C4-2B (cell line): ENCODE measurements around the gene PODXL.

Experiments
- H3K27ac ChIP-seq: fragments of 450-650 bp; 2 replicates; pipeline ENCODE4 v1.5.1; 2017
- CTCF ChIP-seq: fragments of 450-650 bp; conservative IDR thresholded peaks from 2 replicates; pipeline ENCODE4 v1.5.1; 2017; ENCODE audit warnings: mild to moderate bottlenecking
- ZFX ChIP-seq: fragments of 450-650 bp; IDR thresholded peaks from 2 replicates; pipeline ENCODE4 v1.6.1; 2017

Gene PODXL

GRCh38 chr7:131537571-131537978, 18.9 kb downstream of the PODXL start:
- TF ChIP-seq ZFX (no peak), CTCF (no peak)
- no peak overlapping the region for H3K27ac ChIP-seq

- H3K27ac ChIP-seq: no peak overlapping the region
- no peak for TF ChIP-seq CTCF
- no peak for TF ChIP-seq ZFX
Measured at GRCh38 chr7:131536361-131536849, 20.0 kb downstream of the PODXL start.

GRCh38 chr7:131533566-131534561, 22.6 kb downstream of the PODXL start:
- no peak overlapping the region for H3K27ac ChIP-seq
- TF ChIP-seq ZFX (no peak), CTCF (no peak)

GRCh38 chr7:131533151-131533559, 23.3 kb downstream of the PODXL start:
- TF ChIP-seq ZFX (no peak), CTCF (no peak)

GRCh38 chr7:131532570-131533091, 23.8 kb downstream of the PODXL start:
- no peak for TF ChIP-seq ZFX
- no peak for TF ChIP-seq CTCF
- no peak overlapping the region for H3K27ac ChIP-seq

More at GRCh38 chr7:131533151-131533559, 23.3 kb downstream of the PODXL start:
- H3K27ac ChIP-seq: no peak overlapping the region

- no peak for TF ChIP-seq ZFX
- TF ChIP-seq CTCF: no peak
- H3K27ac ChIP-seq: no peak overlapping the region
Measured at GRCh38 chr7:131530137-131530536, 26.3 kb downstream of the PODXL start.

- no peak for TF ChIP-seq ZFX
- TF ChIP-seq CTCF: no peak
- H3K27ac ChIP-seq: no peak overlapping the region
Measured at GRCh38 chr7:131529617-131530016, 26.8 kb downstream of the PODXL start.
